A673 (cell line): ENCODE data around the gene DARS2. TPM values are rescaled to one million over a fixed set of nuclear protein-coding genes. Genes with fewer than 3 reads are reported as not detected.
A peak's percentile ranks its signal among the peaks of the same experiment; 100 is the strongest.

Experiments
- BruUV-seq: library from RNA; stranded (reverse); fragments of 400-500 nt; replicated peaks from 2 replicates; lab custom pipeline; 2021; lab: Mats Ljungman, UMichigan
- CTCF ChIA-PET: fragments of 300-600 bp; sonication (Branson Sonifier 250); formaldehyde crosslinking; loops from one replicate; lab custom pipeline; 2022; ENCODE audit warnings: antibody characterized with exemption; lab: Charles Lee
- POLR2A ChIA-PET: fragments of 300-600 bp; sonication (Branson Sonifier 250); formaldehyde crosslinking; loops from one replicate; lab custom pipeline; 2022; ENCODE audit warnings: antibody characterized with exemption; ENCODE audit not compliant: low non-redundant PET; lab: Charles Lee
- DNase-seq: peaks from one replicate; pipeline ENCODE4 v3.0.0-alpha.2; 2015; ENCODE audit warnings: low spot score
- H3K27ac ChIP-seq: fragments of 200-600 bp; sonication (generic); 2 replicates; pipeline ENCODE4 v1.5.1; 2016; ENCODE audit warnings: mixed run types, low read depth, mild to moderate bottlenecking, mixed read lengths, antibody characterized with exemption, low read length; ENCODE audit not compliant: poor library complexity, severe bottlenecking
- H3K27me3 ChIP-seq: fragments of 200-600 bp; sonication (generic); replicated peaks from 2 replicates; pipeline ENCODE4 v1.6.1; 2017; ENCODE audit warnings: mixed run types, low read depth, mild to moderate bottlenecking, mixed read lengths, antibody characterized with exemption, low read length; ENCODE audit not compliant: insufficient read depth, poor library complexity
- H3K36me3 ChIP-seq: fragments of 200-600 bp; sonication (generic); 2 replicates; pipeline ENCODE4 v1.6.1; 2016; ENCODE audit warnings: mixed run types, mild to moderate bottlenecking, mixed read lengths, antibody characterized with exemption, low read length; ENCODE audit not compliant: insufficient read depth, poor library complexity, severe bottlenecking
- H3K4me1 ChIP-seq: fragments of 200-600 bp; sonication (generic); 2 replicates; pipeline ENCODE4 v1.6.1; 2017; ENCODE audit warnings: mixed run types, mild to moderate bottlenecking, mixed read lengths, antibody characterized with exemption, low read length; ENCODE audit not compliant: insufficient read depth, poor library complexity, severe bottlenecking
- H3K4me3 ChIP-seq: fragments of 200-600 bp; sonication (generic); 2 replicates; pipeline ENCODE4 v1.5.1; 2016; ENCODE audit warnings: low read depth, mixed run types, mild to moderate bottlenecking, mixed read lengths, low read length; ENCODE audit not compliant: poor library complexity, severe bottlenecking
- H3K9me3 ChIP-seq: fragments of 200-600 bp; sonication (generic); 2 replicates; pipeline ENCODE4 v1.6.1; 2016; ENCODE audit warnings: mixed run types, low read depth, mild to moderate bottlenecking, mixed read lengths, antibody characterized with exemption, low read length; ENCODE audit not compliant: poor library complexity, severe bottlenecking
- EZH2 ChIP-seq: fragments of 200-600 bp; sonication (generic); IDR thresholded peaks from 2 replicates; pipeline ENCODE4 v1.6.1; 2017; ENCODE audit warnings: borderline replicate concordance, low read depth, mild to moderate bottlenecking, mixed read lengths, antibody characterized with exemption, low read length; ENCODE audit not compliant: poor library complexity, severe bottlenecking
- intact Hi-C: fragments of 100-400 bp; cut with micrococcal nuclease; formaldehyde crosslinking; loops from one replicate; pipeline ENCODE4 v1.10.0; 2022; ENCODE audit not compliant: unreplicated experiment
- total RNA-seq: library from RNA; stranded (reverse); gene quantifications from 2 replicates; pipeline ENCODE4 v1.2.3, GENCODE V29; 2021
- TF ChIP-seq, protein P1 (sequence below): fragments of 300-800, 200-600 bp; sonication (generic); conservative IDR thresholded peaks from 2 replicates; pipeline ENCODE4 v1.5.1; 2017; ENCODE audit warnings: low read depth, mild to moderate bottlenecking, antibody characterized with exemption, low read length, moderate library complexity, mixed read lengths

DARS2 gene
- total RNA-seq, 1 experiment from 2014 or later = 41.6 TPM

DNA sequence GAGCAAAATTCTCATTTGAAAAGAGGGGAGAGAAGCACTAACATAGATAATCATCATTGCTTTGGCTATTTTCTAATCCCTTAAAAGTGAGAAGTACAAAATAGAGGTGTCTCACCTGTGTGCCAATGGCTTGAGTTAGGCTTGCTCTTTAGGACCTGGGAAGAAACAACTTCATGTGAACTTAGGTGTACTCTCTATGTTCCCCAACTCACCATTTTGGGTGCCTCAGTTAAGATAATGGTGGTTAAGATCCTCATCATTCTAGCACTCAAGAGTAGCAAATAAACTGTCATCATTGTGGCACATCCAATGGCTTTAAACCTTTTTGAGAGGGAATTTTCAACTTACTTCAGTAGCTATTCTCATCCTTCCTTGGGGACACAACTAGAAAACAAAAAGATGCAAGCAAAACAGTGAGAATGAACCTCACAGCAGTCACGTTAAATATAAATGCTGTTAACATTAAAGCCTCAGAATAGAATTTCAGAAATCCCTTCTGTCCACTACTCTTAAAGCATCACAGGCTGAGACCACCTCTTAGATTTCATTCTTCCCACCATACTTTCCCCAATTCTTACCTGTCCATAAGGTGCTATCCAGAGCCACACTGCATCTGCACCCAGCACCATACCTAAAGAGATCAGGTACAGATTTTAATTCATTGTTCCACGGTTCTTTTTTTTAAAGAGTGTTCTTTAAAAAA, 42.1 kb downstream of the DARS2 start:
- peak overlapping the region; percentile 76 for H3K4me3 ChIP-seq
- intact Hi-C loops = loop anchor here (5.0 kb wide), 1 partner anchor 156 kb away; the partner anchor contains the start of gene RC3H1
- ChIA-PET POLR2A (no interaction called here), CTCF (no interaction called here)
- H3K9me3 ChIP-seq = no peaks in the 10 kb centered on the region
- peaks cover 28% of the 10 kb centered on the region for H3K4me1 ChIP-seq
- no peak for TF ChIP-seq EZH2
- TF ChIP-seq, protein P1, sequence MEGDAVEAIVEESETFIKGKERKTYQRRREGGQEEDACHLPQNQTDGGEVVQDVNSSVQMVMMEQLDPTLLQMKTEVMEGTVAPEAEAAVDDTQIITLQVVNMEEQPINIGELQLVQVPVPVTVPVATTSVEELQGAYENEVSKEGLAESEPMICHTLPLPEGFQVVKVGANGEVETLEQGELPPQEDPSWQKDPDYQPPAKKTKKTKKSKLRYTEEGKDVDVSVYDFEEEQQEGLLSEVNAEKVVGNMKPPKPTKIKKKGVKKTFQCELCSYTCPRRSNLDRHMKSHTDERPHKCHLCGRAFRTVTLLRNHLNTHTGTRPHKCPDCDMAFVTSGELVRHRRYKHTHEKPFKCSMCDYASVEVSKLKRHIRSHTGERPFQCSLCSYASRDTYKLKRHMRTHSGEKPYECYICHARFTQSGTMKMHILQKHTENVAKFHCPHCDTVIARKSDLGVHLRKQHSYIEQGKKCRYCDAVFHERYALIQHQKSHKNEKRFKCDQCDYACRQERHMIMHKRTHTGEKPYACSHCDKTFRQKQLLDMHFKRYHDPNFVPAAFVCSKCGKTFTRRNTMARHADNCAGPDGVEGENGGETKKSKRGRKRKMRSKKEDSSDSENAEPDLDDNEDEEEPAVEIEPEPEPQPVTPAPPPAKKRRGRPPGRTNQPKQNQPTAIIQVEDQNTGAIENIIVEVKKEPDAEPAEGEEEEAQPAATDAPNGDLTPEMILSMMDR = no peak
- peaks cover 63% of the 10 kb centered on the region for H3K36me3 ChIP-seq
- BruUV-seq = no TSS peak
- H3K27ac ChIP-seq = peak overlapping the region; percentile 85
- DNase-seq = no peak
- no peaks in the 10 kb centered on the region for H3K27me3 ChIP-seq

DNA sequence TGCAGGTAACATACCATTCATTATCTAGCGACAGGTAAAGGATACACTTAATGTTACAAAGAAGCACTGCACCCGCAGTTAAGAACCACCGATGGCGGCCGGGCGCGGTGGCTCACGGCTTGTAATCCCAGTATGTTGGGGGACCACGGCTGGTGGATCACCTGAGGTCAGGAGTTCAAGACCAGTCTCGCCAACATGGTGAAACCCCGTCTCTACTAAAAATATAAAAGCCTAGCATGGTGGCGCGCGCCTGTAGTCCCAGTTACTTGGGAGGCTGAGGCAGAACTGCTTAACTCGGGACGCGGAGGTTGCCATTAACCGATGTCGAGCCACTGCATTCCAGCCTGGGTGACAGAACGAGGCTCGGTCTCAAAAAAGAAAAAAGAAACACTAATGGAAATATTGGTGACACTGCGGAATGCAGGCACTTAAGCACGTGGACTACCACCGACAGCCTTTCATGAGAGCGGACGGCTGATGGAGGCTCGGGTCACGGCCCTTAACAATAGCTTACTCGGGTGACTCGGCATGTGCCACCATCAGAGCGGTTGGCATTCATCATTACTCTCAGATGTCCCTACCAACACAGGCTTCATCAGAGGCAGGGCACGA, 42.8 kb downstream of the DARS2 start:
- Histone ChIP-seq H3K27ac (peak overlapping the region; percentile 85), H3K4me1 (peaks cover 30% of the 10 kb centered on the region), H3K9me3 (no peaks in the 10 kb centered on the region), H3K27me3 (no peaks in the 10 kb centered on the region), H3K36me3 (peaks cover 63% of the 10 kb centered on the region), H3K4me3 (peak overlapping the region; percentile 76)
- intact Hi-C loops = loop anchor here (5.0 kb wide), 1 partner anchor 155 kb away; the partner anchor contains the start of gene RC3H1
- TF ChIP-seq, protein P1 = no peak
- no peak for TF ChIP-seq EZH2
- POLR2A ChIA-PET = no interaction called here
- TSS peak; percentile 60 for BruUV-seq
- DNase-seq = no peak
- CTCF ChIA-PET = no interaction called here

DNA sequence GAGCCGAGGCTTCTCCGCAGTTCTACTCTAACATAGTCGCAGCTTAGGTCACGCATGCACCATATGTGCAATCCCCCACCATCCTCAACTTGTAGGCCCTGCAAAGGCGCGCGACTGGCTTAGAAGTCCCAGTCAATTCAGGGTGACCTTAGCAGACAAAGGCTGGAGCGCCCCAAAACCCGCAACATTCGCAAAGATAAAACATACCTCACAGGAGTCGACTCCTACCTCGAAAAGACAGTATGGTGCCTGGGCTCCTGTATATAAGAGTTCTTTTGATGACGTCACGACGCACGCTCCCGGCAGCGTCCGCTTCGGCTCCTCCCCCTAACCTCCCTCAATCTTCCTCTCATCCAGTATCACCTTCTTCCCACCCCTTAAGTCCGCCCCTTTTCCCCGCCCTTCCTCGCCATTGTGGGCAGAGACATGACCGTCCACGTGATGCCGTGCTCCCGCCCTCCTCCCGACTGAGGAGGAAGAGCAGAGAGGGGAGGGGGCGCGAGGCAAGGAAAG, 43.3 kb downstream of the DARS2 start, which contains the start of gene GAS5:
Gene GAS5 (minus strand): TSS at position 237 of the 513 bp plus-strand sequence.
- DNase-seq = peak; percentile 100
- Histone ChIP-seq H3K4me3 (peak within 1 kb of the TSS; percentile 76), H3K9me3 (no peaks in the 10 kb centered on the region), H3K36me3 (peaks cover 59% of the 10 kb centered on the region), H3K4me1 (peaks cover 30% of the 10 kb centered on the region), H3K27ac (peak within 1 kb of the TSS; percentile 89), H3K27me3 (no peaks in the 10 kb centered on the region)
- intact Hi-C loops = loop anchor here (5.0 kb wide), 1 partner anchor 154 kb away; the partner anchor contains the start of gene RC3H1
- POLR2A ChIA-PET = interaction anchor here (0.6 to 0.7 kb wide), 3 partner anchors 35 to 391 kb away, joined by 3 to 4 read pairs (median 3); partner anchors contain the start of gene PRDX6
- CTCF ChIA-PET = no interaction called here
- BruUV-seq = no TSS peak
- no peak for TF ChIP-seq EZH2
- TF ChIP-seq, protein P1 = no peak
